Common myeloid progenitor, CD34-positive (primary cell): ENCODE results near the gene KLF12. TPM values are rescaled to one million over a fixed set of nuclear protein-coding genes. Genes with fewer than 3 reads are reported as not detected.
A peak's percentile ranks its signal among the peaks of the same experiment; 100 is the strongest.

ENCODE experiments used
- CTCF ChIA-PET: fragments of 350-600 bp; sonication (Branson Sonifier 250); formaldehyde crosslinking; loops from one replicate; lab custom pipeline; 2021; ENCODE audit warnings: antibody characterized with exemption; lab: Charles Lee
- POLR2A ChIA-PET: fragments of 350-600 bp; sonication (Branson Sonifier 250); formaldehyde crosslinking; loops from one replicate; lab custom pipeline; 2021; ENCODE audit warnings: antibody characterized with exemption; lab: Charles Lee
- DNase-seq, 3 donors: peaks; one replicate each; pipeline versions ENCODE4 v3.0.0 to v3.0.0-alpha.2; 2013
- H3K27ac ChIP-seq, 2 experiments: 1 replicate in 1 of 2; 2 replicates in 1 of 2; pipeline ENCODE4 v1.7.0; 2013; ENCODE audit warnings: inconsistent platforms in 2 of 2, low read length in 2 of 2, mild to moderate bottlenecking in 2 of 2, low read depth in 1 of 2, moderate library complexity in 1 of 2; ENCODE audit not compliant: severe bottlenecking in 2 of 2, insufficient read depth in 1 of 2, poor library complexity in 1 of 2
- H3K27me3 ChIP-seq, 5 experiments: replicated peaks in 2 of 5; 1 replicate in 3 of 5; 2 replicates in 2 of 5; pipeline versions ENCODE4 v1.6.1 to v1.7.0; 2013; ENCODE audit warnings: low read length in 4 of 5, mild to moderate bottlenecking in 2 of 5, moderate library complexity in 2 of 5, inconsistent platforms in 1 of 5; ENCODE audit not compliant: insufficient read depth in 5 of 5, control insufficient read depth in 4 of 5
- H3K36me3 ChIP-seq, 4 experiments: 1 replicate in 2 of 4; 2 replicates in 2 of 4; pipeline versions ENCODE4 v1.6.1 to v1.7.0; 2013; ENCODE audit warnings: low read length in 3 of 4, control low read depth in 1 of 4, mild to moderate bottlenecking in 1 of 4; ENCODE audit not compliant: control insufficient read depth in 4 of 4, insufficient read depth in 4 of 4
- H3K4me1 ChIP-seq, 4 experiments: 1 replicate in 3 of 4; 2 replicates in 1 of 4; pipeline versions ENCODE4 v1.6.1 to v1.7.1; 2013; ENCODE audit warnings: low read length in 3 of 4, mild to moderate bottlenecking in 3 of 4, control low read depth in 1 of 4, inconsistent platforms in 1 of 4, moderate library complexity in 1 of 4; ENCODE audit not compliant: control insufficient read depth in 4 of 4, insufficient read depth in 4 of 4; ENCODE audit errors: control extremely low read depth in 1 of 4
- H3K4me3 ChIP-seq, 7 experiments: 1 replicate in 4 of 7; 2 replicates in 3 of 7; pipeline versions ENCODE4 v1.5.1 to v1.7.0; 2013; ENCODE audit warnings: mild to moderate bottlenecking in 7 of 7, low read length in 6 of 7, moderate library complexity in 6 of 7, inconsistent platforms in 2 of 7, low read depth in 2 of 7, control low read depth in 1 of 7; ENCODE audit not compliant: insufficient read depth in 4 of 7, control insufficient read depth in 1 of 7; ENCODE audit errors: extremely low read depth in 1 of 7
- H3K9me3 ChIP-seq, 5 experiments: 1 replicate in 4 of 5; 2 replicates in 1 of 5; pipeline versions ENCODE4 v1.6.1 to v1.7.1; 2013; ENCODE audit warnings: low read length in 4 of 5, mild to moderate bottlenecking in 2 of 5, inconsistent platforms in 1 of 5, low read depth in 1 of 5, moderate library complexity in 1 of 5; ENCODE audit not compliant: control insufficient read depth in 4 of 5, insufficient read depth in 2 of 5; ENCODE audit errors: control extremely low read depth in 1 of 5
- WGBS: methylation state at CpG from one replicate; pipeline ENCODE4 v1.1.5; 2013; ENCODE audit not compliant: insufficient coverage; 5-methylcytosine and 5-hydroxymethylcytosine counted together
- polyA plus RNA-seq: library from polyadenylated mRNA; unstranded; fragments of 120-200 nt; gene quantifications from one replicate; pipeline ENCODE4 v1.2.1, GENCODE V29; 2013

KLF12 gene
- 10.8 TPM for polyA plus RNA-seq

DNA sequence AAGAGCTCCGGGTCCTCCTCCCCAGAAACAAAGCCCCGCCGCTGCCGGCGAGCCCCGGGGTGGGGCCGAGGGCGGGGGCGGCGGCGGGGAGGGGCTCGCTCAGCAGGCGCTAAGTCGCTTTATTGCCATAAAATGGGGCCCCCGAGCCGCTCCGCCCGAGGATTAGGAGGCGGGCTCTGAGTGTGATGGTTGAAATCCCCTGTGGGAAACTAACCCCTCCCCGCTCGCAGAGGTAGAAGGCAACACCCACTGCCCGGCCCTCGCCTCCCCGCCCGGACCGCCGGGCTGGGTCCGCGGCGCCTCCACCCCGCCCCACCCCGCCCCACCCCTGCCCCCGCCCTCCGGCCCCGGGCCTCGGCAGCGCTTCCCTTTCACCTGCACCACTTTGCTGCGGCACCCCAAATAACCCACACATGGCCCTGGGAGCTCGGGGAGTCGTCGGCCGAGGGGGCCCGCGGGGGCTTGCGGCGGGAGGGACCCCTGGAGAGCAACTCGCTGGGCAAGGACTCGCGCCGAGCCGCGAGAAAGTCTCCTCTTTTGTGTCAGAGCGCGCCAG lies at the start of gene KLF12:
KLF12 (minus strand) TSS at position 184 of the 556 bp plus-strand sequence.
- ChIA-PET CTCF (interaction anchor here (0.7 kb wide), 1 partner anchor 8 kb away, joined by 3 read pairs; no protein-coding TSS in a partner anchor), POLR2A (interaction anchor here (0.6 kb wide), 1 partner anchor 79 kb away, joined by 8 read pairs; no protein-coding TSS in a partner anchor)
- Histone ChIP-seq H3K4me1 (peaks cover 7 to 26% (median 20%) of the 10 kb centered on the region in 4 experiments), H3K36me3 (no peaks in the 10 kb centered on the region), H3K4me3 (peak within 1 kb of the TSS; percentile 77 to 96 (median 91)), H3K9me3 (no peaks in the 10 kb centered on the region), H3K27ac (peak within 1 kb of the TSS; percentile 54 to 82), H3K27me3 (no peaks in the 10 kb centered on the region)
- peak; percentile 95 to 97 (median 96) for DNase-seq
- 0% methylated on average over 23 of the region's 54 CpGs for WGBS

DNA sequence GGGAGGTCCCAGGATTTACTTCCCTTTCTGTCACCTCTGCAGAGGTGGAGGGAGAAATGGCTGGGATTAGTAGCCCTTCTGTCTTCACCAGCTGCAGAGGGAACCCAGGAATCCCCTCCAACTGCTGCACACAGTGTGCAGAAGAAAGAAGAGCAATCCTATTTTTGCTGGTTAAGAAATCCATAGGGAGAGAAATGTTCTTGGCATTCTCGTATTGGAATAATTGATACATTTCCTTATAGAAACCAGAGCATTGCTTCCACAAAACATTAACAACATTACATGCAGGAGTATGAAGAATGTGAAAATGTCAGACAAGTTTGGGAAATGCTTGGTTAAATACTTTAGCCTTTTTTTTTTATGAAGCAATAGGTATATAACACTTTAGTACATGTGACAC lies 48.3 kb upstream of the KLF12 start:
- no peaks in the 10 kb centered on the region for H3K27me3 ChIP-seq
- POLR2A ChIA-PET: no interaction called here

DNA sequence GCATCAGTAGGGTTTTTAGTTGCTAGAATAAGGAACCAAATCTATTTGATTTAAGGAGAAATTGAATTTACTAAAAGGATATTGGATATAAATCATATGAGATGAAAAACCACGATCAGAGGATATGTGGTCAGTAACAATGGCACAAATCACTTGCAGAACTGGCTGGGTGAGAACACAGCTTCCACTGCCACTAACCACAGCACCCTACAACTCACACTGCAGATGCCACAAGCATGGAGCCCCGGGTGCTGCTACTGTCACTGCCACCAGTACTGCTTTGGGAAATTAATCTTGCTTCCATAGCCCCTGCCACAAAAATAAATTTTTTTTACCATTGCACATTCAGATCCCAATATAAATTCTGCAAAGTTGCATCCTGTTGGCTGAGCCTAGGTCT lies 40.6 kb upstream of the KLF12 start:
- WGBS: 0% methylated on average over 2 of the region's 2 CpGs
- Histone ChIP-seq H3K36me3 (no peaks in the 10 kb centered on the region), H3K4me1 (no peaks in the 10 kb centered on the region), H3K9me3 (no peaks in the 10 kb centered on the region), H3K4me3 (no peak overlapping the region), H3K27ac (no peak overlapping the region), H3K27me3 (no peaks in the 10 kb centered on the region)
- DNase-seq: peak in 2 of 3 donors; percentile 16 to 44
- ChIA-PET CTCF (no interaction called here), POLR2A (no interaction called here)

More for the DNA sequence above, 48.3 kb upstream of the KLF12 start:
- Histone ChIP-seq H3K9me3 (no peaks in the 10 kb centered on the region), H3K4me3 (no peak overlapping the region), H3K4me1 (no peaks in the 10 kb centered on the region), H3K27ac (no peak overlapping the region), H3K36me3 (no peaks in the 10 kb centered on the region)
- no peak for DNase-seq
- WGBS: no CpG with 5 or more reads among the region's 1 CpG
- CTCF ChIA-PET: no interaction called here

DNA sequence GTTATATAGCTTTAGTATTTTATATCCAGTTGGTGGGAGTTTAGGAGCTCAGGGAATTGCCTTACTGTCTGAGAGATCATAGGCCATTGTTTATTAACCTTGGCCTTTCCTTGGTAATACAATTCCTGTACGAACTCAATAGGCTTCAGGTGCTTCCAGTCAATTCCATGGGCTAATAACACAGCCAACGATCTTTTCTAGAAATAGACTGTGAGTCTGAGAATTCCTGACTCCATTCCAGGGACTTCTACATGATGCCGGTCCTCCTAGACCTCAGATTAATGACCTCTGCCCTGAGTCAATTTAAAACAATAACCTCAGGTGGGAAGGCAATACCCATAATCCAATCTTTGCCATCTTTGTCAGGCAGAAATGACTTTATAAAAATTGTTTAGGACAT lies 39.6 kb upstream of the KLF12 start:
- Histone ChIP-seq H3K27ac (no peak overlapping the region), H3K4me3 (no peak overlapping the region), H3K4me1 (no peaks in the 10 kb centered on the region), H3K36me3 (no peaks in the 10 kb centered on the region), H3K9me3 (no peaks in the 10 kb centered on the region), H3K27me3 (no peaks in the 10 kb centered on the region)
- WGBS: 100% methylated on average over 3 of the region's 3 CpGs
- no peak for DNase-seq
- ChIA-PET CTCF (no interaction called here), POLR2A (no interaction called here)

DNA sequence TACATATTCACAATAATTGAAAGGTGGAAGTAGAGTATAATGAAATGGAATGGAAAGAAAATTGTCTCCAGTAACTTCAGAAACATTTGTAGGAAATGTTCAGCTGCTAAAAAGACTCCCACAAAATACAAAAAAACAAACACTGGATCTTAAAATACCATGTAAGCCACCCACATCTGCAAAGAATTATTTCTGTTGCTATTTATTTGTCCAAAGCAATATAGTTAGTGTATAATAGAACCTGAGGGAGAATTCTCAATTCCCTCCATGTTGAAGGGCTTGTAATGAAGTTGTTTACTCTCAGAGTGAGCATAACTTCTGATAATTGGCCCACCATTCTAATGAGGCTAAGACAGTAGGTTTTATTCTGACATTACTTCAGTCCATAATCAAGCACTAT lies 37.4 kb upstream of the KLF12 start:
- H3K4me3 ChIP-seq: no peak overlapping the region
- no peak for DNase-seq
- H3K9me3 ChIP-seq: no peaks in the 10 kb centered on the region
- ChIA-PET POLR2A (no interaction called here), CTCF (no interaction called here)
- no peaks in the 10 kb centered on the region for H3K36me3 ChIP-seq
- H3K27ac ChIP-seq: no peak overlapping the region
- H3K4me1 ChIP-seq: no peaks in the 10 kb centered on the region
- peaks cover 0 to 2% (median 0%) of the 10 kb centered on the region in 5 experiments for H3K27me3 ChIP-seq

DNA sequence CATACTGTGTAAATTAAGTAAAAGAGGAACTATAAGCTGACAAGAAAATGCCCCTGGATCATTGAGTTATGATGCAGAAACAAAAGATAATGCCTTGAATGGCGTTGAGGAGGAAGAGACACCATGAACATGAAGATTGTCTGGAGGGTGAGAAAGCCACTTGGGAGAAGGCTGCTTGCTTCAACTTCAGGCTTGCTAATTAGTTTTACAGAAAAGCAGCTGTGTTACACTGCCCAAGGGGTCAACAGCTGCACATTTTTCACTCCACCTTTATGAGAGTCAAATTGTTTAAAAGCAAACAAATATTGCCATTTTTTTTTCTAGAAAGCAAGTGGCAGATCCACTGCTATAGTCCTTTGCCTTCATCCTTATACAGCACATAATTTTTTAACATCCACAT lies 35.5 kb upstream of the KLF12 start:
- H3K9me3 ChIP-seq: no peaks in the 10 kb centered on the region
- ChIA-PET POLR2A (no interaction called here), CTCF (no interaction called here)
- peak in 1 of 3 donors; percentile 4 for DNase-seq
- H3K27ac ChIP-seq: no peak overlapping the region
- H3K4me1 ChIP-seq: no peaks in the 10 kb centered on the region
- H3K36me3 ChIP-seq: no peaks in the 10 kb centered on the region
- 14% methylated on average over 1 of the region's 1 CpG for WGBS
- no peak overlapping the region for H3K4me3 ChIP-seq
- H3K27me3 ChIP-seq: peaks cover 0 to 2% (median 0%) of the 10 kb centered on the region in 5 experiments

DNA sequence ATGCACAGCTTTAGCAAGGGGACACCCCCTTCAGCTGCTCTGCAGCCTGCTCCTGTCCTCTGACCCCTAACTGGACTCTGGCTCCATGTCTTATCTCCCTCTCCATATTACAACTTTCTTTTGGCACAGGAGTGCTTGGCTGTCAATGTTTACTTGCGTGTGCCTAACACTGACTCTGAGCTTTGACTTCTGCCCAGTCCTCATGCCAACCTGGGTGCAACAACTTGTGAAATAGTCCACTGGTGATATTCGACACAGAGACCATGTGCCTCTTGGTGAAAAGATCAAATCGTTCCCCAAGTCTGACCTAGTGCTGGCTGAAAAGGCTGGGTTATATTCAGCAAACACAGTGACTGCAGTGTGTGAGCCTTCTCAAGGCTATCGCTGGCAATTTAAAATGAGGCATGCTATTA lies 34.1 kb upstream of the KLF12 start:
- 100% methylated on average over 3 of the region's 4 CpGs for WGBS
- CTCF ChIA-PET: no interaction called here
- Histone ChIP-seq H3K4me1 (no peaks in the 10 kb centered on the region), H3K9me3 (peaks cover 0 to 1% (median 0%) of the 10 kb centered on the region in 5 experiments), H3K27ac (no peak overlapping the region), H3K4me3 (no peak overlapping the region), H3K27me3 (peaks cover 0 to 2% (median 0%) of the 10 kb centered on the region in 5 experiments), H3K36me3 (no peaks in the 10 kb centered on the region)
- POLR2A ChIA-PET: no interaction called here
- no peak for DNase-seq
